ENCODE measurements around the gene SP2. TPM values are rescaled to one million over a fixed set of nuclear protein-coding genes. Genes with fewer than 3 reads are reported as not detected.

SP2 gene
- total RNA-seq, 6 donors from 2014 or later = 7.6 to 19.4 (median 13.1) TPM

DNA sequence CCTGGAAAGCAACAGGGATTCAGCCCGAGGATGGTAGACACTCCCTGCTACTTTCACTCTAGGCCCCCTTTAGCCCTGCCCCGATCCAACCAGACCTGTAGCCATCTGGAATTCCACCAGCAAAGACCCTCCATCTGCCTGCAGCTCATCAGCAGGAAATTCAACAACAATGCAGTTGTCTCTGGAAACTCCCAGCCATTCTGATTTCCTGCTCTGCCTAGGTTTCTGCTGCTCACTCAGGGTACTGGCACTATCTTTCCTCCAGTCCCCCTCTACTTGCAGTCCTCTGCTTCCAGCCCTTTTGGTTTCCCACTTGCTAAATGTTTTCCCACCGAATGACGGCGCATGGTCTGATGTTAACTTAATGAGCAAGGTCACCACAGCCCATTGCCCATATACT, 42.4 kb upstream of the SP2 start:
- Histone ChIP-seq H3K27ac (peak overlapping the region in 2 of 4 donors; percentile 12 to 21), H3K4me1 (peaks cover 19 to 36% (median 25%) of the 10 kb centered on the region in 4 donors), H3K9me3 (no peaks in the 10 kb centered on the region), H3K27me3 (peaks cover 0 to 31% (median 3%) of the 10 kb centered on the region in 4 donors), H3K4me3 (no peak overlapping the region), H3K36me3 (no peaks in the 10 kb centered on the region)
- no peak for ATAC-seq (ENCODE audit: low FRiP score in 2 of 2)
- TF ChIP-seq EP300 (IDR thresholded peaks at IDR 0.05) = no peak
- TF ChIP-seq POLR2A (IDR thresholded peaks at IDR 0.05) = no peak
- TF ChIP-seq POLR2AphosphoS5 (IDR thresholded peaks at IDR 0.05) = no peak
- TF ChIP-seq, protein P1, sequence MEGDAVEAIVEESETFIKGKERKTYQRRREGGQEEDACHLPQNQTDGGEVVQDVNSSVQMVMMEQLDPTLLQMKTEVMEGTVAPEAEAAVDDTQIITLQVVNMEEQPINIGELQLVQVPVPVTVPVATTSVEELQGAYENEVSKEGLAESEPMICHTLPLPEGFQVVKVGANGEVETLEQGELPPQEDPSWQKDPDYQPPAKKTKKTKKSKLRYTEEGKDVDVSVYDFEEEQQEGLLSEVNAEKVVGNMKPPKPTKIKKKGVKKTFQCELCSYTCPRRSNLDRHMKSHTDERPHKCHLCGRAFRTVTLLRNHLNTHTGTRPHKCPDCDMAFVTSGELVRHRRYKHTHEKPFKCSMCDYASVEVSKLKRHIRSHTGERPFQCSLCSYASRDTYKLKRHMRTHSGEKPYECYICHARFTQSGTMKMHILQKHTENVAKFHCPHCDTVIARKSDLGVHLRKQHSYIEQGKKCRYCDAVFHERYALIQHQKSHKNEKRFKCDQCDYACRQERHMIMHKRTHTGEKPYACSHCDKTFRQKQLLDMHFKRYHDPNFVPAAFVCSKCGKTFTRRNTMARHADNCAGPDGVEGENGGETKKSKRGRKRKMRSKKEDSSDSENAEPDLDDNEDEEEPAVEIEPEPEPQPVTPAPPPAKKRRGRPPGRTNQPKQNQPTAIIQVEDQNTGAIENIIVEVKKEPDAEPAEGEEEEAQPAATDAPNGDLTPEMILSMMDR (IDR thresholded peaks at IDR 0.05) = no peak
- no peak for DNase-seq
- WGBS, 2 donors = 24 to 36% methylated on average over 5 of the region's 5 CpGs

- peaks cover 0 to 31% (median 3%) of the 10 kb centered on the region in 4 donors for H3K27me3 ChIP-seq
- H3K9me3 ChIP-seq = no peaks in the 10 kb centered on the region
- no peaks in the 10 kb centered on the region for H3K36me3 ChIP-seq
- DNase-seq (no peak), ATAC-seq (ENCODE audit: low FRiP score in 2 of 2) (no peak)
- H3K4me3 ChIP-seq = peak overlapping the region in 2 of 4 donors; percentile 2 to 8
- H3K27ac ChIP-seq = peak overlapping the region; percentile 40 to 70 (median 56)
- peaks cover 16 to 27% (median 17%) of the 10 kb centered on the region in 4 donors for H3K4me1 ChIP-seq
- TF ChIP-seq POLR2A (IDR thresholded peaks at IDR 0.05) (no peak), EP300 (IDR thresholded peaks at IDR 0.05) (peak in 2 of 4 donors; percentile 16 to 31), POLR2AphosphoS5 (IDR thresholded peaks at IDR 0.05) (peak; percentile 42)
- TF ChIP-seq, protein P1 (IDR thresholded peaks at IDR 0.05) = no peak
- WGBS, 2 donors = 33 to 36% methylated on average over 3 of the region's 3 CpGs
These were observed 40.3 kb upstream of the SP2 start for GRCh38 chr17:47855737-47856136.

GRCh38 chr17:47856830-47857229, 39.2 kb upstream of the SP2 start:
- no peak for DNase-seq
- Histone ChIP-seq H3K36me3 (no peaks in the 10 kb centered on the region), H3K27me3 (peaks cover 0 to 25% (median 0%) of the 10 kb centered on the region in 4 donors), H3K4me1 (peaks cover 5 to 16% (median 7%) of the 10 kb centered on the region in 4 donors), H3K4me3 (no peak overlapping the region), H3K27ac (peak overlapping the region in 2 of 4 donors; percentile 57 to 70), H3K9me3 (no peaks in the 10 kb centered on the region)
- ATAC-seq (ENCODE audit: low FRiP score in 2 of 2) = no peak
- no peak for TF ChIP-seq EP300 (IDR thresholded peaks at IDR 0.05)
- TF ChIP-seq POLR2A (IDR thresholded peaks at IDR 0.05) = no peak

GRCh38 chr17:47857551-47858455, 38.2 kb upstream of the SP2 start:
- H3K27ac ChIP-seq = no peak overlapping the region
- TF ChIP-seq POLR2AphosphoS5 (IDR thresholded peaks at IDR 0.05) (no peak), POLR2A (IDR thresholded peaks at IDR 0.05) (no peak), EP300 (IDR thresholded peaks at IDR 0.05) (no peak)
- TF ChIP-seq, protein P1 (IDR thresholded peaks at IDR 0.05) = no peak
- no peak for DNase-seq
- no peaks in the 10 kb centered on the region for H3K36me3 ChIP-seq
- peaks cover 0 to 16% (median 0%) of the 10 kb centered on the region in 4 donors for H3K27me3 ChIP-seq
- WGBS, 2 donors = 77 to 88% methylated on average over 16 of the region's 16 CpGs
- no peak for ATAC-seq (ENCODE audit: low FRiP score in 2 of 2)
- H3K4me1 ChIP-seq = peaks cover 2 to 13% (median 4%) of the 10 kb centered on the region in 4 donors
- no peak overlapping the region for H3K4me3 ChIP-seq
- no peaks in the 10 kb centered on the region for H3K9me3 ChIP-seq

DNA sequence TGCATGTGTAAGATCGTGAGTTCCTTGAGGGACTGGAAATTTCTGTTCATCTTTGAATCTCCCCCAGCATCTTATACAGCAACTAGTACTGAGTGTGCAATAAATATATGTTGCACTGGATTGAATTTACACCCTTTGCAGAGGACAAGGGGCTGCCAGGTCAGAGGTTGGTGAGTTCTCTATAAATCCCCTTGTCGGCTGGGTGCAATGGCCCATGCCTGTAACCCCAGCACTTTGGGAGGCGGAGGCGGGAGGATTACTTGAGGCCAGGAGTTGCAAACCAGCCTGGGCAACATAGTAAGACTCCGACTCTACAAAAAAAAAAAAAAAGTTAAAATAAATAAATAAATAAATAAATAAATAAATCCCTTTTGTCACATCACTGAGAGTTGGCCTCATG, 35.6 kb upstream of the SP2 start:
- Histone ChIP-seq H3K4me3 (no peak overlapping the region), H3K4me1 (peaks cover 6 to 15% (median 12%) of the 10 kb centered on the region in 4 donors), H3K9me3 (no peaks in the 10 kb centered on the region), H3K27ac (no peak overlapping the region), H3K27me3 (no peaks in the 10 kb centered on the region), H3K36me3 (no peaks in the 10 kb centered on the region)
- DNase-seq = no peak
- TF ChIP-seq, protein P1 (IDR thresholded peaks at IDR 0.05) = no peak
- TF ChIP-seq POLR2AphosphoS5 (IDR thresholded peaks at IDR 0.05) (no peak), EP300 (IDR thresholded peaks at IDR 0.05) (no peak), POLR2A (IDR thresholded peaks at IDR 0.05) (no peak)
- ATAC-seq (ENCODE audit: low FRiP score in 2 of 2) = no peak
- 83 to 97% methylated on average over 5 of the region's 5 CpGs for WGBS, 2 donors

Measured in upper lobe of left lung (tissue), 6 donors.